Vagina (tissue), 2 donors: ENCODE data around the gene RPL18.

Source experiments
- POLR2AphosphoS5 ChIP-seq, 2 donors: sonication (generic); formaldehyde crosslinking; IDR thresholded peaks; one replicate each; pipeline ENCODE4 v1.9.0; 2017; ENCODE audit warnings: antibody characterized with exemption in 2 of 2, mild to moderate bottlenecking in 2 of 2, low read depth in 1 of 2; ENCODE audit not compliant: insufficient read depth in 1 of 2
- TF ChIP-seq, protein P1 (sequence below), 3 experiments: fragments of 450-650 bp in 2 of 3; fragments of 200-600 bp in 1 of 3; sonication (generic) in 1 of 3; IDR thresholded peaks; one replicate each; pipeline ENCODE4 v1.5.1; 2017 to 2019; ENCODE audit warnings: antibody characterized with exemption in 3 of 3, mild to moderate bottlenecking in 2 of 3, moderate library complexity in 2 of 3

DNA sequence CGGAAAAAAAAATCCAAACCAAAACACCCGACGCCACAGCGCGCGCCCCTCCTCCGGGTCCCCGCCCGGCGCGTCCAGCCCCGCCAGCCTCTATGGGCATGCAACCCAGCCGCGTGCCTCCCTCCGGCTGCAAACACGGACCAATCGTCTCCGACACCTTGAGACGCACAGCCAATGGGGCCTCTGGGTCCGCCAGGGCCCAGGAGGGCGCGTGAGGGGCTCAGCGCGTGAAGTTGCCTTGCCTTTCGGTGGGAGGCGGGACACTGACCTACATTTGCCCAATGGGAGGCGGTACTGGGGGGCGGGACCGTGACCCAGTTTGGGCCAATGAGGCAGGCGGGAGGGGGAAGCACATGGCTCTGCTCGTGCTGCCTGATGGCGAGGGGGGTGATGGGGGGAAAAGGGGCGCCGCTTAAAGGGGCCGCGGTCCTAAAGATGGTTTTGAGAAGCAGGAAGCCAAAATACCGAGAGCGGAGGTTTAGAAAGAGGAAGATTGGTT lies 18.5 kb upstream of the RPL18 start:
- TF ChIP-seq, protein P1, sequence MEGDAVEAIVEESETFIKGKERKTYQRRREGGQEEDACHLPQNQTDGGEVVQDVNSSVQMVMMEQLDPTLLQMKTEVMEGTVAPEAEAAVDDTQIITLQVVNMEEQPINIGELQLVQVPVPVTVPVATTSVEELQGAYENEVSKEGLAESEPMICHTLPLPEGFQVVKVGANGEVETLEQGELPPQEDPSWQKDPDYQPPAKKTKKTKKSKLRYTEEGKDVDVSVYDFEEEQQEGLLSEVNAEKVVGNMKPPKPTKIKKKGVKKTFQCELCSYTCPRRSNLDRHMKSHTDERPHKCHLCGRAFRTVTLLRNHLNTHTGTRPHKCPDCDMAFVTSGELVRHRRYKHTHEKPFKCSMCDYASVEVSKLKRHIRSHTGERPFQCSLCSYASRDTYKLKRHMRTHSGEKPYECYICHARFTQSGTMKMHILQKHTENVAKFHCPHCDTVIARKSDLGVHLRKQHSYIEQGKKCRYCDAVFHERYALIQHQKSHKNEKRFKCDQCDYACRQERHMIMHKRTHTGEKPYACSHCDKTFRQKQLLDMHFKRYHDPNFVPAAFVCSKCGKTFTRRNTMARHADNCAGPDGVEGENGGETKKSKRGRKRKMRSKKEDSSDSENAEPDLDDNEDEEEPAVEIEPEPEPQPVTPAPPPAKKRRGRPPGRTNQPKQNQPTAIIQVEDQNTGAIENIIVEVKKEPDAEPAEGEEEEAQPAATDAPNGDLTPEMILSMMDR (IDR thresholded peaks at IDR 0.05), result no peak
- TF ChIP-seq POLR2AphosphoS5 (IDR thresholded peaks at IDR 0.05; ENCODE audit: insufficient read depth in 1 of 2, low read depth in 1 of 2), result peak; percentile 92 to 94
